GM04503 (cell line): Measurements from ENCODE around the gene PCDHA9.
"Not testable (repeated sequence)": the region's sequence is repeated elsewhere in the genome, so short reads cannot be mapped to it uniquely, and the experiment has no call there.

Experiments
- DNase-seq: peaks from one replicate; pipeline ENCODE4 v3.0.0-alpha.2; 2012; ENCODE audit warnings: low read depth

PCDHA9 gene, protein sequence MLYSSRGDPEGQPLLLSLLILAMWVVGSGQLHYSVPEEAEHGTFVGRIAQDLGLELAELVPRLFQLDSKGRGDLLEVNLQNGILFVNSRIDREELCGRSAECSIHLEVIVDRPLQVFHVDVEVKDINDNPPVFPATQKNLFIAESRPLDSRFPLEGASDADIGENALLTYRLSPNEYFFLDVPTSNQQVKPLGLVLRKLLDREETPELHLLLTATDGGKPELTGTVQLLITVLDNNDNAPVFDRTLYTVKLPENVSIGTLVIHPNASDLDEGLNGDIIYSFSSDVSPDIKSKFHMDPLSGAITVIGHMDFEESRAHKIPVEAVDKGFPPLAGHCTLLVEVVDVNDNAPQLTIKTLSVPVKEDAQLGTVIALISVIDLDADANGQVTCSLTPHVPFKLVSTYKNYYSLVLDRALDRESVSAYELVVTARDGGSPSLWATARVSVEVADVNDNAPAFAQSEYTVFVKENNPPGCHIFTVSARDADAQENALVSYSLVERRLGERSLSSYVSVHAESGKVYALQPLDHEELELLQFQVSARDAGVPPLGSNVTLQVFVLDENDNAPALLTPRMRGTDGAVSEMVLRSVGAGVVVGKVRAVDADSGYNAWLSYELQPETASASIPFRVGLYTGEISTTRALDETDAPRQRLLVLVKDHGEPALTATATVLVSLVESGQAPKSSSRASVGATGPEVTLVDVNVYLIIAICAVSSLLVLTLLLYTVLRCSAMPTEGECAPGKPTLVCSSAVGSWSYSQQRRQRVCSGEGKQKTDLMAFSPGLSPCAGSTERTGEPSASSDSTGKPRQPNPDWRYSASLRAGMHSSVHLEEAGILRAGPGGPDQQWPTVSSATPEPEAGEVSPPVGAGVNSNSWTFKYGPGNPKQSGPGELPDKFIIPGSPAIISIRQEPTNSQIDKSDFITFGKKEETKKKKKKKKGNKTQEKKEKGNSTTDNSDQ

DNA sequence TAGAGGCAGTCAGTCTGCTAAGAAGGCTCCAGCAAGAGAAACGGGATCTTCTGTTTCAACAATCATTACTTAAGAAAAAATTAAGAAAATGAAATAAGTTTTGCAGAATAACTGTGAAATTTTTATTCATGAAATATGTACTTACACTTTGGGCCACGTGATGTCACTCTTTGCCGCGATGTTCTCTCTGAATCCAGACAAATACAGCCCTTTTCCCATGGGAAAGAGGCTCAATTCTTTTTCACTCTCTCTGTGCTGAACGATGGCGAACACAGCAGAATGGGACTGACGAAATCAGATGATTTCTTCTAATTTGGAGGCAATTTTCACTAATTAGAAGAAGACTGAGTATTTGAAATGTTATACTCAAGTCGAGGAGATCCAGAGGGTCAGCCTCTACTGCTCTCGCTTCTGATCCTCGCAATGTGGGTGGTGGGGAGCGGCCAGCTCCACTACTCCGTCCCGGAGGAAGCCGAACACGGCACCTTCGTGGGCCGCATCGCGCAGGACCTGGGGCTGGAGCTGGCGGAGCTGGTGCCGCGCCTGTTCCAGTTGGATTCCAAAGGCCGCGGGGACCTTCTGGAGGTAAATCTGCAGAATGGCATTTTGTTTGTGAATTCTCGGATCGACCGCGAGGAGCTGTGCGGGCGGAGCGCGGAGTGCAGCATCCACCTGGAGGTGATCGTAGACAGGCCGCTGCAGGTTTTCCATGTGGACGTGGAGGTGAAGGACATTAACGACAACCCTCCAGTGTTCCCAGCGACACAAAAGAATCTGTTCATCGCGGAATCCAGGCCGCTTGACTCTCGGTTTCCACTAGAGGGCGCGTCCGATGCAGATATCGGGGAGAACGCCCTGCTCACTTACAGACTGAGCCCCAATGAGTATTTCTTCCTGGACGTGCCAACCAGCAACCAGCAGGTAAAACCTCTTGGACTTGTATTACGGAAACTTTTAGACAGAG lies at the start of gene PCDHA9:
TSS of gene PCDHA9 (plus strand) at position 244 of the 964 bp plus-strand sequence. CDS start at position 358, 114 bp downstream.
- DNase-seq: not testable (repeated sequence)

DNA sequence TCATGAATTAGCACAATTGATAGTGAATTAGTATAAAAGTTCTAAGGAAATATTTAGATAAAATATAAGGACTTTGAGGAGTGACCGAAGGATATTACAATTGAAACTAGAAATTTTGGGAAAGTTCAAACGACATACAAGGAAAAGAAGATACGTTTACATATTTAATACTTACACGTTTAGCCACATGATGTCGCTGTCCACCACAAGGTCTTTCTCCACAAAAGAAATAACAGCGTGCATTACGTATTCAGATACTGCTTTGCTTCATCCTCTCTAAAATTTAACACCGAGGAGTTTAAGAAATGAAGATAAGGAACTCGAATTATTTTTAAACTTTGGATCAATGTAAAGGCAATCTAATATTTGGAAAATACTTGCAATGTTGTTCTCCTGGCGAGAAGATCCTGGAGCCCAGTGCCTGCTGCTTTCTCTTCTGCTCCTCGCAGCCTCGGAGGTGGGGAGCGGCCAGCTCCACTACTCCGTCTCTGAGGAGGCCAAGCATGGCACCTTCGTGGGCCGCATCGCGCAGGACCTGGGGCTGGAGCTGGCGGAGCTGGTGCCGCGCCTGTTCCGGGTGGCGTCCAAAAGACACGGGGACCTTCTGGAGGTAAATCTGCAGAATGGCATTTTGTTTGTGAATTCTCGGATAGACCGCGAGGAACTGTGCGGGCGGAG lies 47.2 kb upstream of the PCDHA9 start, which contains the start of gene PCDHA3:
TSS of gene PCDHA3 (plus strand) at position 242 of the 678 bp plus-strand sequence.
- peak; percentile 15 for DNase-seq

DNA sequence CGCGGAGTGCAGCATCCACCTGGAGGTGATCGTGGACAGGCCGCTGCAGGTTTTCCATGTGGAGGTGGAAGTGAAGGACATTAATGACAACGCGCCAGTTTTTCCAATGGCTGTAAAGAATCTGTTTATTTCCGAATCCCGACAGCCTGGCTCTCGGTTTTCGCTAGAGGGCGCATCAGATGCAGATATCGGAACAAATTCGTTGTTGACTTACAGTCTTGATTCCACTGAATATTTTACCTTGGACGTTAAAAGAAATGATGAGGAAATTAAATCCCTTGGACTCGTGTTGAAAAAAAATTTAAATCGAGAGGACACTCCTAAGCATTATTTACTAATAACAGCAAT lies 46.7 kb upstream of the PCDHA9 start:
- no peak for DNase-seq

DNA sequence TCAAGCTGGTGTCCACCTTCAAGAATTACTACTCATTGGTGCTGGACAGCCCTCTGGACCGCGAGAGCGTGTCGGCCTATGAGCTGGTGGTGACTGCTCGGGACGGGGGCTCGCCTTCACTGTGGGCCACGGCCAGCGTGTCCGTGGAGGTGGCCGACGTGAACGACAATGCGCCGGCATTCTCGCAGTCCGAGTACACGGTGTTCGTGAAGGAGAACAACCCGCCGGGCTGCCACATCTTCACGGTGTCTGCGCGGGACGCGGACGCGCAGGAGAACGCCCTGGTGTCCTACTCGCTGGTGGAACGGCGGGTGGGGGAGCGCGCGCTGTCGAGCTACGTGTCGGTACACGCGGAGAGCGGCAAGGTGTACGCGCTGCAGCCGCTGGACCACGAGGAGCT lies 45.8 kb upstream of the PCDHA9 start:
- not testable (repeated sequence) for DNase-seq

DNA sequence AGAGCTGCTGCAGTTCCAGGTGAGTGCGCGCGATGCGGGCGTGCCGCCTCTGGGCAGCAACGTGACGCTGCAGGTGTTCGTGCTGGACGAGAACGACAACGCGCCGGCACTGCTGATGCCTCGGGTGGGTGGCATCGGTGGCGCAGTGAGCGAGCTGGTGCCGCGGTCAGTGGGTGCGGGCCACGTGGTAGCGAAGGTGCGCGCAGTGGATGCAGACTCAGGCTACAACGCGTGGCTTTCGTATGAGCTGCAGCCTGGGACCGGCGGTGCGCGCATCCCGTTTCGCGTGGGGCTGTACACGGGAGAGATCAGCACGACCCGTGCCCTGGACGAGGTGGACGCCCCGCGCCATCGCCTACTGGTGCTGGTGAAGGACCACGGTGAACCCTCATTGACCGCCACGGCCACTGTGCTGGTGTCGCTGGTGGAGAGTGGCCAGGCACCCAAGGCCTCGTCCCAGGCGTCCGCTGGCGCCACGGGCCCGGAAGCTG lies 45.4 kb upstream of the PCDHA9 start:
- no peak for DNase-seq

DNA sequence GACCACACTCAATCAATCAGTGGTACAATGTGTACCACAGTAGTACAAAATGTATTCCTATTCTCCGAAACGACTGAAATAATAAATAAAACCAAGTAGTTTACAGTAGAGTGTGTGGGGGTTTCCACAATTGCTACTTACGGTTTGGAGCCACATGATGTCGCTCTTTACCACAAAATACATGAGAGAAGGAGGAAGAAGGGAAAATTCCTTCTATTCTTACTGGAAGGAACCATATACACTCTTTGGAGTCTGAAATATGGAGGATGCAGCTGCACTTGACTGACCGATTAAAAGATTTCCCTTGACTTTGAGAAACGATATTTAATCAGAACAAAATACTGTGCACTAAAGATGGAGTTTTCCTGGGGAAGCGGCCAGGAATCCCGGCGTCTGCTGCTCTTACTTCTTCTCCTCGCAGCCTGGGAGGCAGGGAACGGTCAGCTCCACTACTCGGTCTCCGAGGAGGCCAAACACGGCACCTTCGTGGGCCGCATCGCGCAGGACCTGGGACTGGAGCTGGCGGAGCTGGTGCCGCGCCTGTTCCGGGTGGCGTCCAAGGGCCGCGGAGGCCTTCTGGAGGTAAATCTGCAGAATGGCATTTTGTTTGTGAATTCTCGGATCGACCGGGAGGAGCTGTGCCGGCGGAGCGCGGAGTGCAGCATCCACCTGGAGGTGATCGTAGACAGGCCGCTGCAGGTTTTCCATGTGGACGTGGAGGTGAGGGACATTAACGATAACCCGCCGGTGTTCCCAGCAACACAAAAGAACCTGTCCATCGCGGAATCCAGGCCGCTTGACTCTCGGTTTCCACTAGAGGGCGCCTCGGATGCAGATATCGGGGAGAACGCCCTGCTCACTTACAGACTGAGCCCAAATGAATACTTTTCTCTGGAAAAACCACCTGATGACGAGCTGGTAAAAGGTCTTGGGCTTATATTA lies 41.1 kb upstream of the PCDHA9 start, which contains the start of gene PCDHA4:
TSS of gene PCDHA4 (plus strand) at position 235 of the 942 bp plus-strand sequence.
- DNase-seq: no peak

DNA sequence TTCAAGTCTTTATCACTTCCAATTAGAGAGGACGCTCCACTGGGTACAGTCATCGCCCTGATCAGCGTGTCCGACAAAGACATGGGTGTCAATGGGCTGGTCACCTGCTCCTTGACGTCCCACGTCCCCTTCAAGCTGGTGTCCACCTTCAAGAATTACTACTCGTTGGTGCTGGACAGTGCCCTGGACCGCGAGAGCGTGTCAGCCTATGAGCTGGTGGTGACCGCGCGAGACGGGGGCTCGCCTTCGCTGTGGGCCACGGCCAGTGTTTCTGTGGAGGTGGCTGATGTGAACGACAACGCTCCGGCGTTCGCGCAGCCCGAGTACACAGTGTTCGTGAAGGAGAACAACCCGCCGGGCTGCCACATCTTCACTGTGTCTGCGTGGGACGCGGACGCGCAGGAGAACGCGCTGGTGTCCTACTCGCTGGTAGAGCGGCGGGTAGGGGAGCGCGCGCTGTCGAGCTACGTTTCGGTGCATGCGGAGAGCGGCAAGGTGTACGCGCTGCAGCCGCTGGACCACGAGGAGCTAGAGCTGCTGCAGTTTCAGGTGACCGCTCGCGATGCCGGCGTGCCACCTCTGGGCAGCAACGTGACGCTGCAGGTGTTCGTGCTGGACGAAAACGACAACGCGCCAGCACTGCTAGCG lies 39.8 kb upstream of the PCDHA9 start:
- not testable (repeated sequence) for DNase-seq

DNA sequence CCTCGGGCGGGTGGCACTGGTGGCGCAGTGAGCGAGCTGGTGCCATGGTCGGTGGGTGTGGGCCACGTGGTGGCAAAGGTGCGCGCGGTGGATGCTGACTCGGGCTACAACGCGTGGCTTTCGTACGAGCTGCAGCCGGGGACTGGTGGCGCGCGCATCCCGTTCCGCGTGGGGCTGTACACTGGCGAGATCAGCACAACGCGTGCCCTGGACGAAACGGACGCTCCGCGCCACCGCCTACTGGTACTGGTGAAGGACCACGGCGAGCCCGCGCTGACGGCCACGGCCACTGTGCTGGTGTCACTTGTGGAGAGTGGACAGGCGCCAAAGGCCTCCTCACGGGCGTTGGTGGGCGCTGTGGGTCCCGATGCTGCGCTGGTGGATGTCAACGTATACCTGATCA lies 39.3 kb upstream of the PCDHA9 start:
- no peak for DNase-seq

DNA sequence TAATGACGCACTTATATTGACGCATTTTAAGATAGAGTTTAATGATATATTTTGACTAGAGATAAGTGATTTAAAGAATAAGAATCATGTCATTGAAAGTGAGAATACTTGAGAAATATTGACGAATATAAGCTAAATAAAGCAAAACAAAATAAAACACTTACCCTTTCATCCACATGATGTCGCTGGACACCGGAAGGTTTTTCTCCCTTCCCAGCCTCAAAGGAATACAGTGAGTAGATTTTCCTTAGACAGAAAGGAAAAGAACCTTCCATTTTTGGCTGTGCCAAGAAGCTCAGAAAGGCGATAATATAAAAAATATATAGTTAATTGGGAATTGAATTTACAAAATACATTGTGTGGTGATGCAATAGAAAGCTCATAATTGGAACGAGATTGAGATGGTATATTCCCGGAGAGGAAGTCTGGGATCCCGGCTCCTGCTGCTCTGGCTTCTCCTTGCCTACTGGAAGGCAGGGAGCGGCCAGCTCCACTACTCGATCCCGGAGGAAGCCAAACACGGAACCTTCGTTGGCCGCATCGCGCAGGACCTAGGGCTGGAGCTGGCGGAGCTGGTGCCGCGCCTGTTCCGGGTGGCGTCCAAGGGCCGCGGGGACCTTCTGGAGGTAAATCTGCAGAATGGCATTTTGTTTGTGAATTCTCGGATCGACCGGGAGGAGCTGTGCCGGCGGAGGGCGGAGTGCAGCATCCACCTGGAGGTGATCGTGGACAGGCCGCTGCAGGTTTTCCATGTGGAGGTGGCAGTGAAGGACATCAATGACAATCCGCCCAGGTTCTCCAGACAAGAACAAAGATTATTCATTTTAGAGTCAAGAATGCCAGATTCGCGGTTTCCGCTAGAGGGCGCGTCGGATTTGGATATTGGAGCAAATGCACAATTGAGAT lies 26.6 kb upstream of the PCDHA9 start, which contains the start of gene PCDHA5:
TSS of gene PCDHA5 (plus strand) at position 239 of the 906 bp plus-strand sequence.
- DNase-seq: no peak

DNA sequence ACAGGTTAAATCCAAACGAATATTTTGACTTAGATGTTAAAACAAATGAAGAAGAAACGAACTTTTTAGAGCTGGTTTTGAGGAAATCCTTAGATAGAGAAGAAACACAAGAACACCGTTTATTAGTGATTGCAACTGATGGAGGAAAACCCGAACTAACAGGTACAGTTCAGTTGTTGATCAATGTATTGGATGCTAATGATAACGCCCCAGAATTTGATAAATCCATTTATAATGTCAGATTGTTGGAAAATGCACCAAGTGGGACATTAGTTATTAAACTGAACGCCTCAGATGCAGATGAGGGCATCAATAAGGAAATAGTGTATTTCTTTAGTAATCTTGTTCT lies 25.9 kb upstream of the PCDHA9 start:
- DNase-seq: no peak

DNA sequence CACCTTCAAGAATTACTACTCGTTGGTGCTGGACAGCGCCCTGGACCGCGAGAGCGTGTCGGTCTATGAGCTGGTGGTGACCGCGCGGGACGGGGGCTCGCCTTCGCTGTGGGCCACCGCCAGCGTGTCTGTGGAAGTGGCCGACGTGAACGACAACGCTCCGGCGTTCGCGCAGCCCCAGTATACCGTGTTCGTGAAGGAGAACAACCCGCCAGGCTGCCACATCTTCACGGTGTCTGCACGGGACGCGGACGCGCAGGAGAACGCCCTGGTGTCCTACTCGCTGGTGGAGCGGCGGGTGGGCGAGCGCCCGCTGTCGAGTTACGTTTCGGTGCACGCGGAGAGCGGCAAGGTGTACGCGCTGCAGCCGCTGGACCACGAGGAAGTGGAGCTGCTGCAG lies 25.2 kb upstream of the PCDHA9 start:
- DNase-seq: not testable (repeated sequence)

DNA sequence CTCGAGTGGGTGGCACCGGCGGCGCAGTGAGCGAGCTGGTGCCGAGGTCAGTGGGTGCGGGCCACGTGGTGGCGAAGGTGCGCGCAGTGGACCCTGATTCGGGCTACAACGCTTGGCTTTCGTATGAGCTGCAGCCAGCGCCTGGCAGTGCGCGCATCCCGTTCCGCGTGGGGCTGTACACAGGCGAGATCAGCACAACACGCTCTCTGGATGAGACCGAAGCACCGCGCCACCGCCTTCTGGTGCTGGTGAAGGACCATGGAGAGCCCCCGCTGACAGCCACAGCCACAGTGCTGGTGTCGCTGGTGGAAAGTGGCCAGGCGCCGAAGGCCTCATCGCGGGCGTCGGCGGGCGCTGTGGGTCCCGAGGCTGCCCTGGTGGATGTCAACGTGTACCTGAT lies 24.7 kb upstream of the PCDHA9 start:
- no peak for DNase-seq

DNA sequence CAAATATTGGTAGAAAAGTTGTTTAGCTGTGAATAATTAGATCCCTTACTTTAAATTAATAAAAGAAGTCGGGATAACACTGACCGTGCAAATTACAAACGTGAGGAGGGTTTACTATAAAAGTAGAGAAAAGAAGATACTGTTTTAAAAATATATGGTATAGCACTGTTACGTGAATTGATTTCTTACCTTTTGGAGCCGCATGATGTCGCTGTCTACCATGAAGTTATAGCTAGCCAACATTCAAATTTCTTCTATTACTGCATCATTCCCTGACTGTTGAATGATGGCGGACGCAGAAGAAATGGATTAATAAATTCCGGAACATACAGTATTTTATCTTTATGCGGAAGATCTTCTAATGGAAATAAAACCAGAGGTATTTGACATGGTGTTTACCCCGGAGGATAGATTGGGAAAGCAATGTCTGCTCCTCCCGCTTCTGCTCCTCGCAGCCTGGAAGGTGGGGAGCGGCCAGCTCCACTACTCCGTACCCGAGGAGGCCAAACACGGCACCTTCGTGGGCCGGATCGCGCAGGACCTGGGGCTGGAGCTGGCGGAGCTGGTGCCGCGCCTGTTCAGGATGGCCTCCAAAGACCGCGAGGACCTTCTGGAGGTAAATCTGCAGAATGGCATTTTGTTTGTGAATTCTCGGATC lies 20.3 kb upstream of the PCDHA9 start, which contains the start of gene PCDHA6:
TSS of gene PCDHA6 (plus strand) at position 257 of the 658 bp plus-strand sequence. CDS start at position 389, 132 bp downstream.
- DNase-seq: no peak

DNA sequence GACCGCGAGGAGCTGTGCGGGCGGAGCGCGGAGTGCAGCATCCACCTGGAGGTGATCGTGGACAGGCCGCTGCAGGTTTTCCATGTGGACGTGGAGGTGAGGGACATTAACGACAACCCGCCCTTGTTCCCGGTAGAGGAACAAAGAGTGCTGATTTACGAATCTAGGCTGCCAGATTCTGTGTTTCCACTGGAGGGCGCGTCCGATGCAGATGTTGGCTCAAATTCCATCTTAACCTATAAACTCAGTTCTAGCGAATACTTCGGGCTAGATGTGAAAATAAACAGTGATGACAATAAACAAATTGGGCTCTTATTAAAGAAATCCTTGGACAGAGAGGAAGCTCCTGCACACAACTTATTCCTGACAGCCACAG lies 19.8 kb upstream of the PCDHA9 start:
- DNase-seq: no peak

DNA sequence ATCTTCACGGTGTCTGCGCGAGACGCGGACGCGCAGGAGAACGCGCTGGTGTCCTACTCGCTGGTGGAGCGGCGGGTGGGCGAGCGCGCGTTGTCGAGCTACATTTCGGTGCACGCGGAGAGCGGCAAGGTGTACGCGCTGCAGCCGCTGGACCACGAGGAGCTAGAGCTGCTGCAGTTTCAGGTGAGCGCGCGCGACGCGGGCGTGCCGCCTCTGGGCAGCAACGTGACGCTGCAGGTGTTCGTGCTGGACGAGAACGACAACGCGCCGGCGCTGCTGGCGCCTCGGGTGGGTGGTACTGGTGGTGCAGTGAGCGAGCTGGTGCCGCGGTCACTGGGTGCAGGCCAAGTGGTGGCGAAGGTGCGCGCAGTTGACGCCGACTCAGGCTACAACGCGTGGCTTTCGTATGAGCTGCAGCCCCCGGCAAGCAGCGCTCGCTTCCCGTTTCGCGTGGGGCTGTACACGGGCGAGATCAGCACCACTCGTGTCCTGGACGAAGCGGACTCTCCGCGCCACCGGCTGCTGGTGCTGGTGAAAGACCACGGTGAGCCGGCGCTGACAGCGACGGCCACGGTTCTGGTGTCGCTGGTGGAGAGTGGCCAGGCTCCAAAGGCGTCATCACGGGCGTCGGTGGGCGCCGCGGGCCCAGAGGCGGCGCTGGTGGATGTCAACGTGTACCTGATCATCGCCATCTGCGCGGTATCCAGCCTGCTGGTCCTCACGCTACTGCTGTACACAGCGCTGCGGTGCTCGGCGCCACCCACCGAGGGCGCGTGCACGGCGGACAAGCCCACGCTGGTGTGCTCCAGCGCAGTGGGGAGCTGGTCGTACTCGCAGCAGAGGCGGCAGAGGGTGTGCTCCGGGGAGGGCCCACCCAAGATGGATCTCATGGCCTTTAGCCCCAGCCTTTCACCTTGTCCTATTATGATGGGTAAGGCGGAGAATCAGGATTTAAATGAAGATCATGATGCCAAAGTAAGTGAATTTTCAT lies 18.4 kb upstream of the PCDHA9 start:
- DNase-seq: not testable (repeated sequence)

DNA sequence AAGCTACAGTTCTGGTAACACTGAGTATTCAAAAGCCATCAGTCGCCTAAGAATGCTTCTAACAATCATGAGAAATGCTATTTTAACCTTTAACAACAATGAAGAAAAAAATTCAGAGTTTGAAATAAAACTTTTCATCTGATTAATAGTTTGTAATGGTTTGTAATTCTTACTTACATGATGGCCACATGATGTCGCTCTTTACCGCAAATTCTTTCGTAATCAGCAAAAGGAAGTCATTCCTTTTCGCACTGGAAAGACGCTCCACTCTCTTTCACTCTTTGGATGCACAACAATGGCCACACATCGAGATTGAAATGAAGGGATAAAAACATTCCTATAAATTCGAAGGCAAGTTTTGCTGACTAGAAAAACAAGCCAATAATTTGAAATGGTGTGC lies 14.2 kb upstream of the PCDHA9 start, which contains the start of gene PCDHA7:
TSS of gene PCDHA7 (plus strand) at position 277 of the 400 bp plus-strand sequence. CDS start at position 392, 115 bp downstream.
- no peak for DNase-seq
